HUES48 (cell line): ENCODE results near the gene C15orf62.
A peak's percentile ranks its signal among the peaks of the same experiment; 100 is the strongest.

ENCODE experiments used
- H3K27ac ChIP-seq: one replicate; pipeline ENCODE4 v1.7.0; 2013; ENCODE audit warnings: low read depth, low read length, inconsistent platforms
- H3K27me3 ChIP-seq: 2 replicates; pipeline ENCODE4 v1.6.1; 2013; ENCODE audit warnings: mild to moderate bottlenecking, low read length; ENCODE audit not compliant: control insufficient read depth, insufficient read depth
- H3K36me3 ChIP-seq: 2 replicates; pipeline ENCODE4 v1.6.1; 2013; ENCODE audit warnings: low read length; ENCODE audit not compliant: control insufficient read depth, insufficient read depth
- H3K4me1 ChIP-seq: 2 replicates; pipeline ENCODE4 v1.6.1; 2013; ENCODE audit warnings: mild to moderate bottlenecking, low read length; ENCODE audit not compliant: control insufficient read depth, insufficient read depth
- H3K4me3 ChIP-seq: 2 replicates; pipeline ENCODE4 v1.5.1; 2013; ENCODE audit warnings: mild to moderate bottlenecking, low read depth, low read length
- H3K9ac ChIP-seq: 2 replicates; pipeline ENCODE4 v1.6.1; 2013; ENCODE audit warnings: mild to moderate bottlenecking, low read depth, low read length, moderate library complexity
- H3K9me3 ChIP-seq: 2 replicates; pipeline ENCODE4 v1.6.1; 2013; ENCODE audit warnings: low read length; ENCODE audit not compliant: control insufficient read depth, insufficient read depth

Gene C15orf62

DNA sequence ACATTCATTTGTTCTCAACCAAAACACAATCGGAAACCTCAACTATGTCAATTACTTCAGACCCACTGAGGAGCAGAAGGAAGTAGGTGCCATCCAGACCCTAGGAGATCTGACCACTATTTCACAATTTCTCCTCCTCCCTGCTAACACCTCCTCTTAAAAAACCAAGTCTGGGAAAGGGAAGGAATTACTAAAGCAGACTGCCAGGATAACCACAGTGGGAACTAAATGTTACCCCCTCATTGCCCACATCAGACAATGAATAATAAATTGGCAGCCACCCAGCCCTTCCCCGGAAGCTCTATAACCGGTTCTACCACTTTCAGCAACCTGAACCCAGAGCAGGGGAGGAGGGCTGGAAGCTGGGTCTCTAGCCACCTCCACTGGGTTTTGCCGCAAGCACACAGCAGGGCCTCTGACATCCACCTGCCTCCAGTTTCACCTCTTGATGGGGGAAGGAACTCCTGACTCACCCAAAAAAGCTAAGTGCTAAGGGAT is 17.6 kb downstream of the C15orf62 start:
- peaks cover 44% of the 10 kb centered on the region for H3K4me1 ChIP-seq
- H3K9me3 ChIP-seq = no peaks in the 10 kb centered on the region
- 0 out of 2 replicates have a peak overlapping the region, but pooled peaks have one; percentile 11 for H3K9ac ChIP-seq
- no peaks in the 10 kb centered on the region for H3K27me3 ChIP-seq
- peaks cover 7% of the 10 kb centered on the region; the same call in 1 of the 2 replicates for H3K36me3 ChIP-seq
- H3K27ac ChIP-seq = peak overlapping the region; percentile 72
- H3K4me3 ChIP-seq = peak overlapping the region; percentile 36

DNA sequence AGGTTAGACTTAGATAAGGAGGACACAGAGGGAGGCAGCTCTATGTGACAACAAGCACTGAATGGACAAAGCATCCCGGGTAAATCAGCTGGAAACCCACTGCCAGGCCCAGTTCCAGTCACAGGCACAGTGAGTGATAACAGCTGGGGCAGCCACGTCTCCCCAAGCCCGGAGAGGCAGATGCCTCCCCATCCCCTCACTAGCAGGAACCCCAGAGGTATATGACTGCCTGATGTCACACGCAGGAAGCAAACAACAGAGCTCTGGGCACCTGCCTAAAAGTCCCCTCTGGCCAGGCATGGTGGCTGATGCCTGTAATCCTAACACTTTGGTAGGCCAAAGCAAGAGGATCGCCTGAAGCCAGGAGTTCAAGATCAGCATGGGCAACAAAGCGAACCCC is 18.2 kb downstream of the C15orf62 start:
- H3K27ac ChIP-seq = peak overlapping the region; percentile 61
- no peaks in the 10 kb centered on the region for H3K27me3 ChIP-seq
- H3K4me1 ChIP-seq = peaks cover 41% of the 10 kb centered on the region
- H3K36me3 ChIP-seq = peaks cover 7% of the 10 kb centered on the region; the same call in 1 of the 2 replicates
- H3K9ac ChIP-seq = no peak overlapping the region
- H3K9me3 ChIP-seq = no peaks in the 10 kb centered on the region
- H3K4me3 ChIP-seq = peak overlapping the region; percentile 36; the same call in 1 of the 2 replicates

DNA sequence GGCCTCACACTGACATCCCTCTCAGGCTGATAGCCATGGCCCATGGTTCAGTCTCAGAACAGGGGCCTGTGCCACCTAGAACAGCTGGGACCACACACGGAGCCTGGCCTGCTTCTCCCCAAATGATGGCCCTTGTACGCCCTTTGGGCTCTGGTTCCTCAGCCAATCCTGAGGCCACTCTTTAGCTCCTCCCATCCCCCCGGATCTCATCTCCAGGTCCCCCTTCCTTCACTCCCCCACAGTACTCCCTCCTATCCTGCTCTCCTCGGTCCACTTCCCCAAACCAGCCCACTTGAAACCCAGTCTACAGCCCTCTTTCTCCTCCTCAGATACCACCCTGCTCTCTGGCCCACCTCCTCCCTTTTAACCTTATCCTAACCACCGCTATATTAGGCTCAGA is 19.3 kb downstream of the C15orf62 start:
- Histone ChIP-seq H3K9me3 (no peaks in the 10 kb centered on the region), H3K36me3 (peaks cover 7% of the 10 kb centered on the region; the same call in 1 of the 2 replicates), H3K4me1 (peaks cover 40% of the 10 kb centered on the region), H3K9ac (no peak overlapping the region), H3K4me3 (no peak overlapping the region), H3K27ac (no peak overlapping the region), H3K27me3 (no peaks in the 10 kb centered on the region)

DNA sequence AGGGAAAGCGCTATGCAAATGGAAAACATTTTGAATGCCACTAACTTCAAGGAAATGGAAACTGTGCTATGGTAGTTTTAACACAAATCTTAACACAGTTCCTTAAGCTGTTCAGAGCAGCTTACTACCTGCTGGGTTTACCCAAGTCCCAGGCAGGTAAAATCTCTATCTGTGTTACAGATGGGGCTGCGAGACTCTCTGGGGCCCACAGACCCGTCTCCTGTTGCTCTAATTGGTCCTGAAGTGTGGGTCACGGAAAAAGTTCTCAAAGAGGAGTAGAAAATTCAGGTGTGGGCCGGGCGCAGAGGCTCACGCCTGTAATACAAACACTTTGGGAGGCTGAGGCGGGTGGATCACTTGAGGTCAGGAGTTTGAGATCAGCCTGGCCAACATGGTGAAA is 20.2 kb downstream of the C15orf62 start:
- H3K9me3 ChIP-seq = no peaks in the 10 kb centered on the region
- H3K9ac ChIP-seq = no peak overlapping the region
- H3K27me3 ChIP-seq = no peaks in the 10 kb centered on the region
- H3K27ac ChIP-seq = no peak overlapping the region
- peaks cover 40% of the 10 kb centered on the region for H3K4me1 ChIP-seq
- H3K4me3 ChIP-seq = no peak overlapping the region
- peaks cover 7% of the 10 kb centered on the region; the same call in 1 of the 2 replicates for H3K36me3 ChIP-seq

DNA sequence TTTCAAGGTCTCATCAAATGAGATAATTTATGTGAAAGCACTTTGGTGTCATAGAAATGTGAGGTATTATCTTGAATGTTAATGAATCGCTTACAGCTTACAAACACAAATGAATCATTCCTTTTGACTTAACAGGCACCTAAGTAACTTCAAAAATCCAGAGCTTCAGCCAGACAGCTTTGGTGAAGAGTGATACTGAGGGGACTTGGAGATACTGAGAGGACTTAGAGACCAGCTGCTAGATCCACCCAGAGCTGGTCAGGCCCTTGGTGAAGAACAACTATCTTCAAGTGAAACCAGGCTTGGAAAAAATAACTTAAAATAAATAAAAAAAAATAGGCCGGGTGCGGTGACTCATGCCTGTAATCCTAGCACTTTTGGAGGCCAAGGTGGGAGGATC is 20.9 kb downstream of the C15orf62 start:
- H3K9ac ChIP-seq = no peak overlapping the region
- no peak overlapping the region for H3K27ac ChIP-seq
- H3K4me1 ChIP-seq = peaks cover 35% of the 10 kb centered on the region
- H3K9me3 ChIP-seq = no peaks in the 10 kb centered on the region
- H3K36me3 ChIP-seq = peaks cover 7% of the 10 kb centered on the region; the same call in 1 of the 2 replicates
- no peak overlapping the region for H3K4me3 ChIP-seq
- H3K27me3 ChIP-seq = no peaks in the 10 kb centered on the region

DNA sequence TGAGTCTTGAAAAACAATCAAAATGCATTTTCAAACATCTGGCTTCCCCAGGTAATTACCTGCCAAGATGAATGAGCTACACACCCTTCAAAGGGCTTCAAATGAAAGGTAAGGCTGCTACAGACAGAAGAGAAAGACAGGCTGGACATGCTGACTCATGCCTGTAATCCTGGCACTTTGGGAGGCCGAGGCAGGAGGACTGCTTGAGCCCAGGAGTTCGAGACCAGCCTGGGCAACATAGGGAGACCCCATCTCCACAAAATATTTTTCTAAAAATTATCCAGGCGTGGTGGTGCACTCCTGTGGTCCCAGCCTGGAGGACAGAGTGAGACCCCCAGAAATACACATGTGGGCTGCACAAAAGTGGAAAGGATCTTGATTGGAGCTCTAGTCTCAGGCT is 22.6 kb downstream of the C15orf62 start:
- H3K4me1 ChIP-seq = peaks cover 27% of the 10 kb centered on the region
- H3K4me3 ChIP-seq = no peak overlapping the region
- H3K27ac ChIP-seq = no peak overlapping the region
- H3K9me3 ChIP-seq = no peaks in the 10 kb centered on the region
- no peak overlapping the region for H3K9ac ChIP-seq
- peaks cover 7% of the 10 kb centered on the region; the same call in 1 of the 2 replicates for H3K36me3 ChIP-seq
- H3K27me3 ChIP-seq = no peaks in the 10 kb centered on the region

DNA sequence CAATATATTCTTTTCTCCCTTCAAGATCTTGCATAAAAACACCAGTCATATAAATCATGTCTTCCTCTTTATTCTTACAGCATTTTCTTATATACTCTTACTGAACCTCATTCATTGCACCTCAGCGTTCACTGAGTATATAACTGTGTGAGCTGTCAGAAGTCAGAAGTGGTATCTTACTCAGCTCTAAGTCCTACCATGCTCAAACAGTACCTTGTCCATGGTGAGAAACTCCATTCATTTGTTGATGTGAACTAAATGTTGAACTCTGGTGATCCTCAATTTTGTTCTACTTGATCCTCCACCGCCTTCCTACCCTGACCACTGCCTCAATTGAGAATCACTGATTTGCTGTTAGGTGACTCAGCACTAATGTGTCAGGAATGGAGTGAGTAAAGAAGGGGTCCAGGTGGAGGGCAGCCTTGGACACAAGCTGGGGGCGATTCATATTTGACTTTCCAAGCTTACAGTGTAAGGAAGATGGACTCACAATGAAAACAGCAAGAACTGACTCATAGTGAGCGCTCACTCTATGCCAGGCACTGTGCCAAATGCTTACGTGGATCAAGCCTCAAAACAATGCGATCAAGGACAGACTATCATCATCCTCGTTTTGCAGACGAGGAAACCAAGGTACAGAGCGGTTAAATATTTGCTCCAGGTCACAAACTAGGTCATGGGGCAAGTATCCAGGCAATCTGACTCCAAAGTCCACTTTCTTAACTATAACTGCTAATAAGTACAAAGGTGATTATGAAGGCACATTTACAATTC is 23.6 kb downstream of the C15orf62 start:
- no peak overlapping the region for H3K27ac ChIP-seq
- no peaks in the 10 kb centered on the region for H3K9me3 ChIP-seq
- peaks cover 25% of the 10 kb centered on the region for H3K4me1 ChIP-seq
- no peak overlapping the region for H3K4me3 ChIP-seq
- no peak overlapping the region for H3K9ac ChIP-seq
- no peaks in the 10 kb centered on the region for H3K27me3 ChIP-seq
- peaks cover 7% of the 10 kb centered on the region; the same call in 1 of the 2 replicates for H3K36me3 ChIP-seq

DNA sequence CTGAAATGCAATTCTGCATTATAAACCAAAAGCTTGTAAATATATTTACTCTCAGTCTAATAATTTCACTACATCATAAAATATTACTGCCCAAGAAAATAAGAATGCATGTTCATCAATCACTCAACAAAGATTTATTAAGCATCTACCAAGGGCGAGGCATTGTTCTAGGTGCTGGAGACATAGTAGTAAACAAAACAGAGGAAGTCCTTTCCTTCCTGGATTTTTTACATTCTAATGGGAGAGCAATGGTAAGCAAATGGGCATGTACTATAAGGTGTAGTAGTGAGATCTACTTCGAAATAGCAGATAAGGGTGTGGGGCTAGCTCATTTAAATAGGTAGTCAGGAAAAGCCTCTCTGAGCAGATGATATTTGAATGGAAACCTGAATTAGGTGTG is 26.3 kb downstream of the C15orf62 start:
- Histone ChIP-seq H3K9ac (no peak overlapping the region), H3K36me3 (0 out of 2 replicates have a peak, but pooled peaks cover 3% of the 10 kb centered on the region), H3K4me1 (peaks cover 24% of the 10 kb centered on the region), H3K27me3 (no peaks in the 10 kb centered on the region), H3K9me3 (no peaks in the 10 kb centered on the region), H3K27ac (no peak overlapping the region), H3K4me3 (no peak overlapping the region)

DNA sequence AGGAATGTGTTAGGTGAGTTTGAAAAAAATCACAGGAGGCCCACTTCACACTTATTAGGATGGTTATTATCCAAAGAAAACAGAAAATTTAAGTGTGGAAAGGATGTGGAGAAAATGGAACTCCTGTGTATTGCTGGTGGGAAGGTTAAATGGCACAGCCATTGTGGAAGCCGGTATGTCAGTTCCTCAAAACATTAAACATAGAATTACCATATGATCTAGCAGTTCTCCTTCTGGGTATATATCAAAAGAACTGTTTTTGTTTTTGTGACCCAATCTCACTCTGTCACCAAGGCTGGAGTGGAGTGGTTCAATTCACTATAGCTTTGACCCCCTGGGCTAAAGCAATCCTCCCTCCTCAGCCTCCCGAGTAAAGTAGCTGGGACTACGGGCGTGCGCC is 26.7 kb downstream of the C15orf62 start:
- H3K9ac ChIP-seq = no peak overlapping the region
- H3K4me3 ChIP-seq = no peak overlapping the region
- H3K27me3 ChIP-seq = no peaks in the 10 kb centered on the region
- no peak overlapping the region for H3K27ac ChIP-seq
- 0 out of 2 replicates have a peak, but pooled peaks cover 3% of the 10 kb centered on the region for H3K36me3 ChIP-seq
- H3K9me3 ChIP-seq = no peaks in the 10 kb centered on the region
- peaks cover 24% of the 10 kb centered on the region for H3K4me1 ChIP-seq

DNA sequence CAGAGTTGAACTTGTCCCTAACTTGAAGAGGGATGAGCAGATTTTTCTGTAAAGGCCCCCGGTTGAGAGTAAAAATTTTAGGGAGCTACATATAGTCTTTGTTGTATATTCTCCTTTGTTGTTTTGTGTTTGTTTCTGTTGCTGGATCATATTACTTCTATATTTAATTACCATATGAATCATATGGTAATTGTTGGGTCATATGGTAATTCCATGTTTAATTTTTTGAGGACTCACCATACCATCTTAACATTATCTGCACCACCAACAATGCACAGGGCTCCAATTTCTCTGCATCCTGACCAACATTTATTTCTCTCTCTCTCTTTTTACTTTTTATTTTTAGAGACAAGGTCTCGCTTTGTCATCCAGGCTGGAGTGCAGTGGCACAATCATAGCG is 29.7 kb downstream of the C15orf62 start:
- H3K4me1 ChIP-seq = peaks cover 24% of the 10 kb centered on the region
- no peaks in the 10 kb centered on the region for H3K9me3 ChIP-seq
- H3K9ac ChIP-seq = no peak overlapping the region
- H3K4me3 ChIP-seq = no peak overlapping the region
- no peaks in the 10 kb centered on the region; the same call in 1 of the 2 replicates for H3K36me3 ChIP-seq
- no peaks in the 10 kb centered on the region for H3K27me3 ChIP-seq
- H3K27ac ChIP-seq = no peak overlapping the region

DNA sequence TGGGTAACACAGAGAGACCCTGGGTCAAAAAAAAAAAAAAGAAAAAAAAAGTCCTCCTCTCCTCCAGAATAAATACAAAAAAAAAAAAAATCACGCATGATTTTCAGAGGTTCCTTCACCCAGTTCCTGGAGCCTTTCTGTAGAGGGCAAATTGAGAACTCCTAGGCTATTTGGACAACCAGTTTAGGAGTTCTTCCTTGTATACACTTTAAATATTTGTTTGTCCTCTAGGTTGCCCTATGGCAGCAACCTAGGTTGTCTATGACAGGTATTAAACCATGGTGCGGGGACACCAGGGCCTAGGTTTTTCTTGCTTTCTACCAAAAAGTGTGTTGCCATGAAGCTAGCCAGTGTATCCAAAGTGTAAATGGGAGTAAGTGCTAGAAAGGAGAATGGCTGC is 33.3 kb downstream of the C15orf62 start:
- no peaks in the 10 kb centered on the region for H3K27me3 ChIP-seq
- H3K9me3 ChIP-seq = no peaks in the 10 kb centered on the region
- H3K4me1 ChIP-seq = peaks cover 17% of the 10 kb centered on the region
- no peak overlapping the region for H3K27ac ChIP-seq
- no peak overlapping the region for H3K4me3 ChIP-seq
- no peak overlapping the region for H3K9ac ChIP-seq
- no peaks in the 10 kb centered on the region; the same call in 1 of the 2 replicates for H3K36me3 ChIP-seq
